AG10803 (cell line): ENCODE results near the gene EBF3.

ENCODE experiments used
- DNase-seq: peaks from one replicate; pipeline ENCODE4 v3.0.0; 2010; ENCODE audit warnings: low read depth
- H3K4me3 ChIP-seq: 2 replicates; pipeline ENCODE4 v1.5.1; 2011; ENCODE audit warnings: mild to moderate bottlenecking, low read length, control low read depth
- CTCF ChIP-seq: conservative IDR thresholded peaks from 2 replicates; pipeline ENCODE4 v1.5.1; 2011; ENCODE audit warnings: mild to moderate bottlenecking, low read length, control low read depth, inconsistent platforms

EBF3 gene

DNA sequence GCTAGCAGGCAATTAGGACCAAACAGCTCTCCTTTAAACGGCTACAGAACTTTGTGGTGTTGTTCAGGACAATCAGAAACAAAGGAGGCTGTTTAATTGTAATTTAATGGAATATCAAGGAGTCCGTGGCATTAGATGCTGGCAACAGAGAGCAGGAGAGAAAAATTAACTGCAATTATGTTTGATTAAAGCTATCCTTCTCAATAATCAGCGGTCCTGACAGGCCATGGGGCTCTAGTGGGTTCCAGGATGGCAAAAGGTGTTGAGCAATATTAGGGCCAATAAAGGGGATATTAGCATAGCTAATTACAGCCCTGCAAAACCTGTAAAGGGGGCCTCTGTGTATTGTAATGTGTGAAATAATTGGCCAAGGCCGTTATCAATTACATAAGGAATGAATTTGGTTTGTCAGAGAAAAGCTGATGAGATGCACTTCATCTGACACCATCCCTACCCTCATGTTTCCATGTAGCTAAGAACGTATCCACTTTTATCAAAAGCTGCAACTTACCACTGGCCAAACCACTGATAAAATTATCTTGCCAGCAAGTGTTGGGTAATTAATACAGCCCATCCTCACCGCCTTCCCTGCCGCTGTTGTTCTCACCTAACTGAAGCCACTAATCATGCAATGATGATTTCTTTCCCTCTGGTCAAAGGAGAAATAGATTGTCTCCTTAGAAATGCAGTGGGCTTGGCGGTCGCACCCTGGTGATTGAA is 81.6 kb downstream of the EBF3 start:
- no peak for TF ChIP-seq CTCF
- DNase-seq = no peak
- H3K4me3 ChIP-seq = no peak overlapping the region

DNA sequence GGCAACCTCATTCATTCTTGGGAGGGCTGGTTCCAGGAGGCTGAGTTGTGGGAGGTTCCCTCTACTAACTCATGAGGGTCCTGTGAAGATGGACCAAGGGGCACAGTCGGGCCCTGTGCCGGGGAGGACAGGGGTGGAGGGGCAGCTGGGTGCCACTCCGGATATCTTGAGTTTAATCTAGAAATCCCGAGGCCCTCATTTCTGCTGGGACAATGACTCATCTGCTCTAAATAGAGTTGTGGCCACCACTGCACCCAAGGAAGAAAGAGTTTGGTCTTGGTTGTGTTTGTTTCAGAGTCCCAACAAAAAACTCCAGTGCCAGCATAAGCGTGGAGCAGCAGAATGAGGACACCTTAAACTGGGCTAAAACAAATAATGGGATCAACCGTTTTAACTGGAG is 82.4 kb downstream of the EBF3 start:
- no peak overlapping the region for H3K4me3 ChIP-seq
- TF ChIP-seq CTCF = no peak
- DNase-seq = no peak

- no peak for DNase-seq
- H3K4me3 ChIP-seq = no peak overlapping the region
Measured at GRCh38 chr10:129880191-129880870, 83.7 kb downstream of the EBF3 start.

DNA sequence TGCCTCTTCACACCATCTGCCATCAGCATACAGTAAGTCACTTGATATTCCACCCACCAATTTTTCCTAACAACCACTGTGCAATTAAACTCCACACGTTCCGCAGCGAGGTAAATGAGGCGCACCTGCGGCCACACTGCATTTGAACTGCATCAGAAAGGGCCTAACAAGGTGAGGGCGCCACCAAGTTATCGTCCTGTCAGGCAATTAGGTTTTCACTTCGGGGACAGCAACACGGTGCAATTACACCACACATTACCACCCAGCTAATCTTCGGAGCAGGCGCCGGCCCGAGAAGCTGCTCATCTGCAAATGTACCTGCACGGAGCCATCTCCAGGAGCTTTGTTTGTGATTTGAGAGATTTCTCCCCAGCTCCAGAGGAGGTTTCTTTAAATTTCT is 84.4 kb downstream of the EBF3 start:
- no peak overlapping the region for H3K4me3 ChIP-seq
- no peak for TF ChIP-seq CTCF
- no peak for DNase-seq

More at GRCh38 chr10:129880191-129880870, 83.7 kb downstream of the EBF3 start:
- no peak for TF ChIP-seq CTCF

DNA sequence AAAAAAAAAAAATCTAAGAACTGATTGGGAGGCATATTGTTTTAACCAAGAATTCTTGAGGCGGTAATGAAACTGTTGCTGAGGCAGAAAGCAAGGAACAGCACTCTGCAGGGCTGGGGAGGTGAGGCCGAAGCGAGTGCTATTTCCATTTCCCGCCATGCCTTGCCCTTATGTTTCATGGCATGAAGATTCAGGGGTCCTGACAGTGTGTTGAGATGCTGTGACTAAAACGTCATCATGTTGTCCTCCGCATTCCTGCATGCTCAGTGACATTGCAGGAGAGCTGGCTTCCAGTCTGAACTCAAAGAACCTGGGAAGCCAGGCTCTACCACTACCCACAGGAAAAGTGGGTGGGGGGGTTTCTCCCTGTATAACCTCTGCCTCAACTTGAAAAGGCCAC is 85.2 kb downstream of the EBF3 start:
- TF ChIP-seq CTCF = no peak
- DNase-seq = no peak
- no peak overlapping the region for H3K4me3 ChIP-seq

GRCh38 chr10:129877773-129878371 is 86.2 kb downstream of the EBF3 start:
- TF ChIP-seq CTCF = peak; percentile 61
- H3K4me3 ChIP-seq = no peak overlapping the region
- no peak for DNase-seq

DNA sequence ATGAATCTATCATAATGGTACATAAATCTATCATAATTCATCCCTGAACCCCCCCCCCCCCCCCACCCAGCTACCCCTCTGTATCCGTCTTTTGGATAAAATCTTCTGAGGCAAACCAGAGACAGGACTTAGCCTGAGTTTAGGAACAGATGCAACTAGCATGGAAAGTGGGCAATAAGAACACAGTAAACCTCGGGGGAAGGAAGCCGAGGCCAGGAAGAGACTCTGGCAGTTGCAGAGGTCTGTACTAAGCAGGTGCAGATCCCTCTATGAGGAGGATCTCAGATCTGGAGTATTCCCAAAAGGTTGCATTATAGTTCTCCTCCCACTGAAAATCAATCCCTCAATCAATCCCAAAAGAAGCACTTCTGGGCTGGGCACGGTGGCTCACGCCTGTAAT is 87.2 kb downstream of the EBF3 start:
- H3K4me3 ChIP-seq = no peak overlapping the region
- TF ChIP-seq CTCF = no peak
- no peak for DNase-seq
